HG03565 (cell line): Measurements from ENCODE around the gene CCR8.
A peak's percentile ranks its signal among the peaks of the same experiment; 100 is the strongest.
"Not testable (repeated sequence)": the region's sequence is repeated elsewhere in the genome, so short reads cannot be mapped to it uniquely, and the experiment has no call there.

ENCODE experiments used
- ATAC-seq: cut with Tn5 transposase; IDR thresholded peaks from one replicate; pipeline ENCODE4 v1.9.1; 2021; ENCODE audit warnings: mild to moderate bottlenecking, moderate library complexity; ENCODE audit not compliant: unreplicated experiment

CCR8 gene

DNA sequence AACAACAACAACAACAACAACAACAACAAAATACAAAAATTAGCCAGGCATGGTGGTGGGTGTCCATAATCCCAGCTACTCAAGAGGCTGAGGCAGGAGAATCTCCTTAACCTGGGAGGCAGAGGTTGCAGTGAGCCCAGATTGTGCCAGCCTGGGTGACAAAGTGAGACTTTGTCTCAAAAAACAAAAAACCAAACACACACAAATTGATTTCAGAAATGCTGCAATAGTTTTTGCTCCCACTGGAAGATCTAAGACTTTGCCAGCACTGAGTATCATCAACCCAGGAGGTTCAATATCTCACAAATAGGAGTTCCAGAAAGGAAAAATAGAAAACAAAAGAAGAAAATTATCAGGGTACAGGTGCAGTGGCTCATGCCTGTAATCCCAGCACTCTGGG, 16.2 kb upstream of the CCR8 start:
- no peak for ATAC-seq

DNA sequence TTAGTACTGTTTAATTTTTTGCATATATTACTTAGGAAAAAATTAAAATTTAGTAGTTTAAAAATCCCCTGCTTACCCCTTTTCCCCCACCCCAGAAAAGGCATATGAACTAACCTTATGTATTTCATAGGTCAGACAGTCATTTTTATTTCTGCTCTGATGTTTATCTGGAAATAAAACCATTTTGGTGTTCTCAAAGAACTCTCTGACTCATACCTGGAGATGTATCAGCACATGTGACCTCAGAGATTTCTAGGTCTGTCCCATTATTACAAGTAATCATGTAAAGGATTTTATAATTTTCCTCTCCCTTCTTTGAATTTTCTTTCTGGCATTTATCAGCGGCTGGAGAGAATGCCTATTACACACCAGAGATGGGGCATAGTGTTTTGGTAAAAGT, 14.1 kb upstream of the CCR8 start:
- ATAC-seq, result no peak

GRCh38 chr3:39317571-39318169, 11.8 kb upstream of the CCR8 start:
- no peak for ATAC-seq

- ATAC-seq, result no peak
Observed at GRCh38 chr3:39318301-39318700, 11.2 kb upstream of the CCR8 start.

GRCh38 chr3:39319249-39319648, 10.3 kb upstream of the CCR8 start:
- no peak for ATAC-seq

- not testable (repeated sequence) for ATAC-seq
Observed at GRCh38 chr3:39321574-39321983, 7.9 kb upstream of the CCR8 start.

GRCh38 chr3:39322209-39322715, 7.2 kb upstream of the CCR8 start:
- ATAC-seq, result not testable (repeated sequence)

GRCh38 chr3:39322936-39323335, 6.6 kb upstream of the CCR8 start:
- ATAC-seq, result no peak

DNA sequence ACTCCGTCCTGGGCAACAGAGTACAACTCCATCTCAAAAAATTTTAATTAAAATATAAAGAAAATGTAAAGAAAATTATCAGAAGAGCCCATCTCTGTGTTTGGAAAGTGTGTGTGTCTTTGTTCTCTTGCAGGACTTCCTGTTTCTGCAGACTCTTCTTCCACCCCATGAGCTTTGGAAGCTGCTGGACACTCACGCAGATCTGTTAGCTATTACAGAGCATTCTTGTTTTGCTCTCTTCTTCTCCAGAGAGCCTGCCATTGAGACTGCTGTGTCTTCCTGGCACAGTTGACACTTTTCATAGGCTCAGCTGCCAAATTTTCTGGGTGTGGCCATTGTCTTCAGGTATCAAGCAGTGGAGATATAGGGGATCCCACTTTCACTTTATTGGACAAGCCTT, 6.0 kb upstream of the CCR8 start:
- no peak for ATAC-seq

DNA sequence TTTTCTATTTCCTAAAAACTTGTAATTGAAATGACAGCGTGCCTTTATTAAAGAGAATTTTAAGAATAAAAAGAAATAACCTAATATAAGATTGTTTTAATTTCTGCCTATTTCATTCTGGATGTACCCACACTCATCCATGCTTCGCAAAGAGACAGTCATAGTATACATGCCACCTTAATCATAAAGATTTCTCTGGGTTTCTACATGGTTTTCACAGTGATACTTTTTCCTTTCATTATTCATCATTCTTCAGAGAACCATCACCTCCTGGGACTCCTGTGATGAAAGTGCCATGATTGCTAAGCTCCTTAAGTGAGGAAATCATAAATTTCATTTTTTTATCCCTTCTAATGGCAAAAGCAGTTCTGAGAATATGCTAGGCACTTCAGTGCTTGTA, 4.3 kb upstream of the CCR8 start:
- no peak for ATAC-seq

DNA sequence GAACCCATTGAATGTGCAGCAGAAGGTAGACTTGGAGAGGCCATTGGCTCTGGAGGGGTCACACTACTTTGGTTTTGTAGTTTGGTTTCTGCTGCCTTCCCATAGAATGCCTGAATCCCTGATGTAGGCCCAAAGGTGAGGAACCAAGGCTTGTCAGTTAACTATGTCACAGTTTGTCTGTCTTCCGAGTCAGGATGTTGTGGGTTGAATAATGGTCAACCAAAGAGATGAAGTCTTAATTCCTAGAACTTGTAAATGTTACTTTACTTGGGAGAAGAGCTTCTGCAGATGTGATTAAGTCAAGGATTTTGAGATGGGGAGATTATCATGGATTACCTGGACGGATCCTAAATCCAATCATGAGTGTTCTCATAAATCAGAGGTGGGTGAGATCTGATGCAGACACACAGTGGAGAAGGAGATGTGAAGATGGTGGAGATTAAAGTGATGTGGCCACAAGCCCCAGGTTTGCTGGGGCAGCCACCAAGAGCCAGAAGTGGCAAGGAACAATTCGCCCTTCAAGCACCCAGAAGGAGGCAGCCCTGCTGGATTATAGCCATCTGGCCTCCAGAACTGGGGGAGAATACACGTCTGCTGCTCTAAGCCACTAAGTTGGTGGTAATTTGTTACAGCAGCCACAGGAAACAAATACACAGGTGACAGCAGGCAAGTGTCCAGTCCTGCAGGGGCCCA, 2.3 kb upstream of the CCR8 start:
- no peak for ATAC-seq

DNA sequence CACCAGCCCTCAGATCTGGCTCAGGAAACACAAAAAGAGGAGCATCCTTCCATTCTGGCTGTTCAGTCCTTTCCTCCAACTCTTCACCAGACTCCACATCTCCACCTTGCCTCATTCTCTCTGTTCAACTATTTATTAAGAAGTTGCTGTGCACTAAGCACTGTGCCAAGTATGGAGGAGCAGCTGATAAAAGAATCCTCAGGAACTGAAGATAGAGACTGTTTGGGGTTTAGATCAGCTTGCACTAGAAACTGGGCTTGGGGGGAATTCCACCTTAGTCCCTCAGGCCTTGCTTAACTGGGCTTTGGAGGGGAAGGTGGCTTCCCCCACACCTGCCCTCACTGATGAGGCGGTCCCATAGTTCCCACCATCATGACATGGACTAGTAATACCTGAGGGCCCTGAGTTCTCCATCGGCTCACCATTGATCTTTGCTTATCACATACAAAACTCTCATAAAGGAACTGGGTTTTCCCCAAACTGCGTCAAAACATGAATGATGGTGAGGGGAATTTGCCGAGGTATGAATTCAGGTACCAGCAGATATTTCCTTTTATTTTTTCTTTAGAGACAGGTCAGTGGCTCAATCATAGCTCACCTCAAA, 1.7 kb upstream of the CCR8 start:
- ATAC-seq, result peak; percentile 43

DNA sequence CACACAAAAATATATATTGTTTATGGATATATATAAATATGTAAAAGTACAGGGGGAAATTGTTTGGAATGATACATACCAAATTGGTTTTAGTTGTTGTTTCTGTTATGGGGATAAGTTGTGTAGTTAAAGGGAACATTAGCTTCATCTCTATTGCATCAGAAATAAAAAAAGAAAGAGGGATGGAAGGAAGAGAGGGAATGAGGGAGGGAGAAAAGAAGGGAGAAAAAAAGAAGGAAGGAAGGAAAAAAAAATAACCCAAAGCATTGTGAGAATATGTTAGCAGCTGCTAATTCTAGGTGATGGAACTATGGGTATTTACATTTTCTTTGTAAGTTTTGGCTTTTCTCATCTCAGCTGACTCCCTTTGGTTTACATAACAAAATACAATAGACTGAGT, 1.3 kb downstream of the CCR8 start:
- no peak for ATAC-seq

GRCh38 chr3:39332525-39332924, 3.0 kb downstream of the CCR8 start:
- no peak for ATAC-seq

GRCh38 chr3:39333607-39334006, 4.1 kb downstream of the CCR8 start:
- ATAC-seq, result no peak

DNA sequence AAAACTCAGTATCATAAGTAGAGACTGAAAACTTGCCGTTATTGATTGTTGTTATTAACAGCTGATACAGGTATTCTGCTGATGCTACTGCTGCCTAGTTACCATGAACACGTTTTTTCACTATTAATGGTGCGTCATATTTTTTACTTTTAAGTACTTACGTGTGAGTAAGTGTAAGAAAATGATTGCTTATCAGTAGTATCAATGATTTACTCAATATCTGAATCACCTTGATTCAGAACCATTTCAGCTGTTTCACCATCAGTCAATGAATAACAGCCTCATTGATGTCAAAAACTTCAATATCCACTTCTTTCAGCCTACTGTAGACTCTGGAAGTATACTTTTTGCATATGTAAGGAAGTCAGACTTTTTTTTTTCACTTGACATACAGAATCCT, 4.7 kb downstream of the CCR8 start:
- ATAC-seq, result no peak

DNA sequence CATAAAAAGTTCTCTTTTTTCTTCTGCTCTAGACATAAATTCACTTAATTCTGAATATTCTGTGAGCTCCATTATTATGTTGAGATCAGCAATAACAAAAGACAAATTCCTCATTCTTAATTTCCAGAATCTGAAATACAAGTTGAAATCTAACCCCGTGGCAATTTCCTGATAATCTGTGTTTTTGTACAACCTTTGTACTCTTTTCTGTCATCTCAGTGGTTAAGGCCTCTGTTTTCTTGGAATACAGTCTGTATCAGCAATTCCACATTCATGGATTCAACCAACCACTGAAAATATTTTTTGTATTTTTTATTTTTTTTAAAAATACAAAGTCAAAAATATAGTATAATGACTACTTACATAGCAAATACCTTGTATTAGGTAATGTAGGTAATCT, 8.7 kb downstream of the CCR8 start:
- no peak for ATAC-seq

DNA sequence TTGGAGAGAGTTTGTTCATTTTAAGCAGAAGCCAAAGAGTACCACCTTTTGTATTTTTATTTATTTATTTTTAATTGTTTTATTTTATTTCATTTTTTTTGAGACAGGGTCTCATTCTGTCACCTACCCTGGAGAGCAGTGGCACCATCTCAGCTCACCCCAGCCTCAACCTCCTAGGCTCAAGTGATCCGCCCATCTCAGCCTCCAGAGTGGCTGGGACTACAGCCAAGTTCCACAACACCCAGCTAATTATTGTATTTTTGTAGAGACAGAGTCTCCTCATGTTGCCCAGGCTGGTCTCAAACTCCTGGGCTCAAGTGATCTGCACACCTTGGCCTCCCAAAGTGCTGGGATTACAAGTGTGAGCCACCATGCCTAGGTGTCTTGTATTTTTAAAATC, 9.6 kb downstream of the CCR8 start:
- no peak for ATAC-seq

DNA sequence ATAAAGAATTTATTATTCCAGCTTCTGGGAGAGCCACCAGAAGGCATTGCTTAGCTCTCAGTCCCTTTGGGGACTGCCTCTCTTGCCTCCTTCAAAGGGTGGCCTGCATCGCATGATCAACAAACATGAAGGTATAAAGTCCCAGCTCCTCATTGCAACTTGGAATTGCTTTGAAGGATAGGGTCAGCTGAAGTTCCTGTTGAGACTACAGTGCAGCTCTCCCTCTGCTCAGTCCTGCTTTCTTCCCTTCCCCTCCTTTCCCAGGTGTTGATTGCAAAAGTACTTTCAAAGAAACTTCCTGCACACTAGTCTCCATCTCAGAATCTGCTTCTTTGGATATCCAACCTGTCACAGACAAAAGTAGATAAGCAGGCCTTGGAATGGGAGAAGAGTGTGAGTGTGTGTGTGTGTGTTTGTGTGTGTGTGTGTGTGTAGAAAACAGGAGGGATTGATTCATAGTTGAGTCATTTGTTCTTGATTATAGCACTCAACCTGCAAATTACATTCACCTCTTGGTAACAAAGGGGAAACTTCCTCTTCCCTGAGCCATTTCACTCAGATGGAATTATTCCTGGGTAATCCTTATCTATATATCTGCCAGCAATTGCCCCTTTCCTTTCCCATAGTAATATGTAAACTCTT, 13.7 kb downstream of the CCR8 start:
- ATAC-seq, result no peak

- no peak for ATAC-seq
Observed at GRCh38 chr3:39343760-39344159, 14.3 kb downstream of the CCR8 start.

GRCh38 chr3:39344746-39345344, 15.3 kb downstream of the CCR8 start:
- ATAC-seq, result no peak
